GM21723 (cell line): ENCODE data around the gene FABP7.

Source experiments
- ATAC-seq: cut with Tn5 transposase; IDR thresholded peaks from one replicate; pipeline ENCODE4 v1.9.1; 2021; ENCODE audit warnings: mild to moderate bottlenecking, moderate library complexity; ENCODE audit not compliant: unreplicated experiment

Gene FABP7

DNA sequence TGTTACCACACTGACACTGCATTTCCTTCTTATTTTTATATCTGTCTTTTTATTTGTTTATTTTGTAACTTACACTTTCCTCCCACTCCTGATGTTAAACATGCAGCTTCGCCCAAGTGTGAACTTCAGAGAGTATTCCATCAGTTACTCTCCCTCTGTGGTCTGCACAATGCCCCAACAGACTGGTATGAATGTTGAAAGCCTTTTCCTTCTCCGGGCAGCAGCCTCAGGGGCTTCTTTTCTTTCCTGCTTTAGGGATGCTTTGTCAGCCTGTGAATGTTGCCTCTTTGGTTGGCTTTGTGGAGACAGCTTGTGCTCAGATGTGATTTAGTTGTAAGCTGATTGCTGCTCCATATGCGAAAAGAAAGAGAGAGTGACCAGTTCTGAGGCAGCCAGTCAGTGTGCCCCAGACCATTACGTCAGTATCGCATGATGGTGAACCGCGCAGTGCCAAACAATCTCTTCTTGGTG lies 53.5 kb downstream of the FABP7 start:
- no peak for ATAC-seq
